Measurements from ENCODE around the gene FXYD3. TPM values are rescaled to one million over a fixed set of nuclear protein-coding genes. Genes with fewer than 3 reads are reported as not detected.
A peak's percentile ranks its signal among the peaks of the same experiment; 100 is the strongest.

The FXYD3 gene
- total RNA-seq, 1 donor from 2014 or later, result not detected

- Mint-ChIP-seq H3K9me3 (peaks cover 5% of the 10 kb centered on the region), H3K36me3 (no peaks in the 10 kb centered on the region), H3K4me3 (no peak overlapping the region), H3K4me1 (peaks cover 11% of the 10 kb centered on the region), H3K27ac (no peak overlapping the region), H3K27me3 (ENCODE audit: insufficient read depth, low read depth) (peaks cover 8% of the 10 kb centered on the region)
- Histone ChIP-seq H3K27me3 (no peaks in the 10 kb centered on the region), H3K9me3 (ENCODE audit: low read depth) (no peaks in the 10 kb centered on the region), H3K27ac (no peak overlapping the region), H4K20me1 (ENCODE audit: low read depth) (no peaks in the 10 kb centered on the region), H3K79me2 (ENCODE audit: low read depth) (no peaks in the 10 kb centered on the region), H3K4me1 (peaks cover 6% of the 10 kb centered on the region), H2AFZ (replicated peaks) (no peak overlapping the region), H3K9ac (no peak overlapping the region), H3K4me2 (no peak overlapping the region), H3F3A (ENCODE audit: low read depth) (peaks cover 5% of the 10 kb centered on the region), H3K36me3 (no peaks in the 10 kb centered on the region), H3K4me3 (no peak overlapping the region)
- TF ChIP-seq EZH2 (IDR thresholded peaks at IDR 0.05), result no peak
- no peak for TF ChIP-seq CTCF (IDR thresholded peaks at IDR 0.05)
- no peak for TF ChIP-seq EZH2phosphoT487 (IDR thresholded peaks at IDR 0.05)
- DNase-seq (ENCODE audit: low spot score), result no peak
Observed at GRCh38 chr19:35130761-35131720, 15.4 kb downstream of the FXYD3 start.

- Histone ChIP-seq H4K20me1 (ENCODE audit: low read depth) (no peaks in the 10 kb centered on the region), H3F3A (ENCODE audit: low read depth) (peaks cover 5% of the 10 kb centered on the region), H3K4me1 (peaks cover 6% of the 10 kb centered on the region), H2AFZ (replicated peaks) (no peak overlapping the region), H3K27ac (no peak overlapping the region), H3K27me3 (no peaks in the 10 kb centered on the region), H3K36me3 (no peaks in the 10 kb centered on the region), H3K4me3 (no peak overlapping the region), H3K4me2 (no peak overlapping the region), H3K9me3 (ENCODE audit: low read depth) (no peaks in the 10 kb centered on the region), H3K79me2 (ENCODE audit: low read depth) (no peaks in the 10 kb centered on the region), H3K9ac (no peak overlapping the region)
- peaks cover 5% of the 10 kb centered on the region for H3K9me3 Mint-ChIP-seq
- H3K4me3 Mint-ChIP-seq, result peak overlapping the region; percentile 1
- H3K36me3 Mint-ChIP-seq, result no peaks in the 10 kb centered on the region
- peaks cover 6% of the 10 kb centered on the region for H3K27me3 Mint-ChIP-seq (ENCODE audit: insufficient read depth, low read depth)
- TF ChIP-seq EZH2 (IDR thresholded peaks at IDR 0.05) (no peak), CTCF (IDR thresholded peaks at IDR 0.05) (no peak), EZH2phosphoT487 (IDR thresholded peaks at IDR 0.05) (no peak)
- H3K27ac Mint-ChIP-seq, result peak overlapping the region; percentile 7
- no peak for DNase-seq (ENCODE audit: low spot score)
- peaks cover 14% of the 10 kb centered on the region for H3K4me1 Mint-ChIP-seq
Observed at GRCh38 chr19:35132254-35132653, 16.6 kb downstream of the FXYD3 start.

- Mint-ChIP-seq H3K36me3 (no peaks in the 10 kb centered on the region), H3K4me3 (no peak overlapping the region), H3K27ac (no peak overlapping the region), H3K4me1 (peaks cover 22% of the 10 kb centered on the region), H3K9me3 (peaks cover 8% of the 10 kb centered on the region), H3K27me3 (ENCODE audit: insufficient read depth, low read depth) (peaks cover 11% of the 10 kb centered on the region)
- H3K4me1 ChIP-seq, result peaks cover 12% of the 10 kb centered on the region
- no peak for DNase-seq (ENCODE audit: low spot score)
- H3K4me2 ChIP-seq, result no peak overlapping the region
- H3K9ac ChIP-seq, result no peak overlapping the region
- no peaks in the 10 kb centered on the region for H3K9me3 ChIP-seq (ENCODE audit: low read depth)
- H4K20me1 ChIP-seq (ENCODE audit: low read depth), result no peaks in the 10 kb centered on the region
- H2AFZ ChIP-seq (replicated peaks), result no peak overlapping the region
- no peak overlapping the region for H3K27ac ChIP-seq
- H3K36me3 ChIP-seq, result no peaks in the 10 kb centered on the region
- no peaks in the 10 kb centered on the region for H3K79me2 ChIP-seq (ENCODE audit: low read depth)
- TF ChIP-seq EZH2 (IDR thresholded peaks at IDR 0.05) (no peak), CTCF (IDR thresholded peaks at IDR 0.05) (no peak), EZH2phosphoT487 (IDR thresholded peaks at IDR 0.05) (no peak)
- peaks cover 5% of the 10 kb centered on the region for H3F3A ChIP-seq (ENCODE audit: low read depth)
- no peaks in the 10 kb centered on the region for H3K27me3 ChIP-seq
- no peak overlapping the region for H3K4me3 ChIP-seq
Observed at GRCh38 chr19:35133826-35134225, 18.2 kb downstream of the FXYD3 start.
